MM.1S (cell line): ENCODE data around the gene FBXW7.

Experiments used
- EZH2 ChIP-seq: fragments of 300-600 bp; sonication (generic); optimal IDR thresholded peaks from 2 replicates; pipeline ENCODE3; 2017; ENCODE audit warnings: low read depth, mild to moderate bottlenecking, antibody characterized with exemption, low read length, mixed read lengths
- EZH2phosphoT487 ChIP-seq: fragments of 300-600 bp; sonication (generic); IDR thresholded peaks from 2 replicates; pipeline ENCODE4 v1.6.1; 2018; ENCODE audit warnings: antibody characterized with exemption, low read length
- TF ChIP-seq, protein P1 (sequence below): fragments of 300-600 bp; sonication (generic); IDR thresholded peaks from 2 replicates; pipeline ENCODE4 v1.5.1; 2016; ENCODE audit warnings: antibody characterized with exemption, low read length, mixed read lengths

DNA sequence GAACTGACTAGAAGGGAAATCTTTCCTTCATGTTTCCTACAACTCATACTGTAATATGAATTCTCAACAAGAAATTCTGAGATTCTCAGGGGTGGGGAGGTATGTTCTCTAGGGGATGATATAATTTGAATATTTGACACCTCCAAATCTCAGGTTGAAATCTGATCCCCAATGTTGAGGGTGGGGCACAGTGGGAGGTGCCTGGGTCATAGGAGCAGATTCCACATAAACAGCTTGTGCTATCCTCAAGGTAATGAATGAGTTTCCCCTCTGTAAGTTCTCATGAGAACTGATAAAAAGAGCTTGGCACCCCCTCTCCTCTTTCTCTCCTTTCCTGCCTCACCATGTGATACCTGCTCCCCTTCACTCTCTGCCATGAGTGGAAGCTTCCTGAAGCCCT lies 21.5 kb downstream of the FBXW7 start:
- TF ChIP-seq EZH2 (no peak), EZH2phosphoT487 (no peak)
- TF ChIP-seq, protein P1, sequence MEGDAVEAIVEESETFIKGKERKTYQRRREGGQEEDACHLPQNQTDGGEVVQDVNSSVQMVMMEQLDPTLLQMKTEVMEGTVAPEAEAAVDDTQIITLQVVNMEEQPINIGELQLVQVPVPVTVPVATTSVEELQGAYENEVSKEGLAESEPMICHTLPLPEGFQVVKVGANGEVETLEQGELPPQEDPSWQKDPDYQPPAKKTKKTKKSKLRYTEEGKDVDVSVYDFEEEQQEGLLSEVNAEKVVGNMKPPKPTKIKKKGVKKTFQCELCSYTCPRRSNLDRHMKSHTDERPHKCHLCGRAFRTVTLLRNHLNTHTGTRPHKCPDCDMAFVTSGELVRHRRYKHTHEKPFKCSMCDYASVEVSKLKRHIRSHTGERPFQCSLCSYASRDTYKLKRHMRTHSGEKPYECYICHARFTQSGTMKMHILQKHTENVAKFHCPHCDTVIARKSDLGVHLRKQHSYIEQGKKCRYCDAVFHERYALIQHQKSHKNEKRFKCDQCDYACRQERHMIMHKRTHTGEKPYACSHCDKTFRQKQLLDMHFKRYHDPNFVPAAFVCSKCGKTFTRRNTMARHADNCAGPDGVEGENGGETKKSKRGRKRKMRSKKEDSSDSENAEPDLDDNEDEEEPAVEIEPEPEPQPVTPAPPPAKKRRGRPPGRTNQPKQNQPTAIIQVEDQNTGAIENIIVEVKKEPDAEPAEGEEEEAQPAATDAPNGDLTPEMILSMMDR = no peak
